Measurements from ENCODE around the gene EXOC4.

The EXOC4 gene

DNA sequence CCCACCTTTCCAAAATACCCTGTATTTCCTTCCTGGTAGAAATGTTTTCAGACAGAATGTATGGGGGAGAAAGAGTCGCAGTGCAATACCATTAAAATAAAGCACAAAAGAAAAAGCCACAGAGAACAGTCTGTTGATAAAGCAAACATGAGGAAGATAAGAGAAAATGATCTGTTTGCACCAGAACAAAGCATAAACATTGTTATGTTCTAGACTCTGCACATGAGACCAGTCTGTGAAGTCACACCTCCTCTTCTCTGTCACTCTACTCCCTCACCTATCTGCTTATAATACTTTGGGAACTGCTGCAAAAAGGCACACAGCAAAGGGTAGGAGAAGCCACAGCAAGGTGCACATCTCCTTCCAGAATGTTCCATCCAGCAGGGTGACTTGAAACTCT, 807.0 kb downstream of the EXOC4 start:
- no peaks in the 10 kb centered on the region for H3K9me3 ChIP-seq (ENCODE audit: control insufficient read depth, insufficient read depth, low read depth, low read length)
- no peaks in the 10 kb centered on the region for H3K36me3 ChIP-seq (ENCODE audit: control insufficient read depth in 2 of 2, insufficient read depth in 1 of 2, low read length in 2 of 2)
- no peaks in the 10 kb centered on the region for H3K4me1 ChIP-seq (ENCODE audit: control insufficient read depth, insufficient read depth, low read length)
- H3K4me3 ChIP-seq (ENCODE audit: low read depth, low read length), result no peak overlapping the region
- TF ChIP-seq ZNF596 (tag by site-specific recombination; IDR thresholded peaks at IDR 0.05), result no peak
- TF ChIP-seq, protein P1, sequence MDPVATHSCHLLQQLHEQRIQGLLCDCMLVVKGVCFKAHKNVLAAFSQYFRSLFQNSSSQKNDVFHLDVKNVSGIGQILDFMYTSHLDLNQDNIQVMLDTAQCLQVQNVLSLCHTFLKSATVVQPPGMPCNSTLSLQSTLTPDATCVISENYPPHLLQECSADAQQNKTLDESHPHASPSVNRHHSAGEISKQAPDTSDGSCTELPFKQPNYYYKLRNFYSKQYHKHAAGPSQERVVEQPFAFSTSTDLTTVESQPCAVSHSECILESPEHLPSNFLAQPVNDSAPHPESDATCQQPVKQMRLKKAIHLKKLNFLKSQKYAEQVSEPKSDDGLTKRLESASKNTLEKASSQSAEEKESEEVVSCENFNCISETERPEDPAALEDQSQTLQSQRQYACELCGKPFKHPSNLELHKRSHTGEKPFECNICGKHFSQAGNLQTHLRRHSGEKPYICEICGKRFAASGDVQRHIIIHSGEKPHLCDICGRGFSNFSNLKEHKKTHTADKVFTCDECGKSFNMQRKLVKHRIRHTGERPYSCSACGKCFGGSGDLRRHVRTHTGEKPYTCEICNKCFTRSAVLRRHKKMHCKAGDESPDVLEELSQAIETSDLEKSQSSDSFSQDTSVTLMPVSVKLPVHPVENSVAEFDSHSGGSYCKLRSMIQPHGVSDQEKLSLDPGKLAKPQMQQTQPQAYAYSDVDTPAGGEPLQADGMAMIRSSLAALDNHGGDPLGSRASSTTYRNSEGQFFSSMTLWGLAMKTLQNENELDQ (tag by site-specific recombination; IDR thresholded peaks at IDR 0.05; ENCODE audit: low read depth), result no peak
- CTCF ChIA-PET, result no interaction called here
- POLR2A ChIA-PET, result no interaction called here
- H3K27ac ChIP-seq (ENCODE audit: extremely low read depth, low read depth, low read length), result no peak overlapping the region

DNA sequence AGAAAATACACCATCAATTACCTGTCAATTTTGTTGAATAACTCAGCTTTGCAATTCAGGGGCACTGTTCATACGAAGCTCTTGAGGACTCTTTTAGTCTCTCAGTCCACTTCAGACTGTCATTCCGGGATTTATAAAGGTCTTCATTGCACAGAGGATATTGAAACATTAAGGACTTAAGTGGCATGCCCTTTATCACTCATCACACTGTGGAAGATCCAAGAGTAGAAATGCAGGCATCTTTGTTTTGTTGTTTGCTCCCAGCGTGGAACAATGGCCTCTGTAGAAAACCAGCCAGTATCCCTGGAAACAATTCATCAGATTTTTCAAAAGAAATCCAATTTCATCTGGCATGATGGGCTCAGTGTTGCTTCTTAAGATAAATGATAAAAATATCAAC, 808.0 kb downstream of the EXOC4 start:
- Histone ChIP-seq H3K27ac (ENCODE audit: extremely low read depth, low read depth, low read length) (no peak overlapping the region), H3K4me1 (ENCODE audit: control insufficient read depth, insufficient read depth, low read length) (no peaks in the 10 kb centered on the region), H3K9me3 (ENCODE audit: control insufficient read depth, insufficient read depth, low read depth, low read length) (no peaks in the 10 kb centered on the region), H3K4me3 (ENCODE audit: low read depth, low read length) (no peak overlapping the region), H3K36me3 (ENCODE audit: control insufficient read depth in 2 of 2, insufficient read depth in 1 of 2, low read length in 2 of 2) (no peaks in the 10 kb centered on the region)
- ChIA-PET CTCF (interaction anchor here (0.7 kb wide), 1 partner anchor 335 kb away, joined by 3 read pairs; no protein-coding TSS in a partner anchor), POLR2A (no interaction called here)
- TF ChIP-seq ZNF558 (tag by site-specific recombination; IDR thresholded peaks at IDR 0.05) (no peak), OSR2 (tag by site-specific recombination; IDR thresholded peaks at IDR 0.05) (no peak), ZNF37A (tag by site-specific recombination; IDR thresholded peaks at IDR 0.05) (no peak), ZNF585B (tag by site-specific recombination; IDR thresholded peaks at IDR 0.05) (no peak), KLF7 (tag by site-specific recombination; IDR thresholded peaks at IDR 0.05; ENCODE audit: borderline replicate concordance) (no peak)
- TF ChIP-seq, protein P2, sequence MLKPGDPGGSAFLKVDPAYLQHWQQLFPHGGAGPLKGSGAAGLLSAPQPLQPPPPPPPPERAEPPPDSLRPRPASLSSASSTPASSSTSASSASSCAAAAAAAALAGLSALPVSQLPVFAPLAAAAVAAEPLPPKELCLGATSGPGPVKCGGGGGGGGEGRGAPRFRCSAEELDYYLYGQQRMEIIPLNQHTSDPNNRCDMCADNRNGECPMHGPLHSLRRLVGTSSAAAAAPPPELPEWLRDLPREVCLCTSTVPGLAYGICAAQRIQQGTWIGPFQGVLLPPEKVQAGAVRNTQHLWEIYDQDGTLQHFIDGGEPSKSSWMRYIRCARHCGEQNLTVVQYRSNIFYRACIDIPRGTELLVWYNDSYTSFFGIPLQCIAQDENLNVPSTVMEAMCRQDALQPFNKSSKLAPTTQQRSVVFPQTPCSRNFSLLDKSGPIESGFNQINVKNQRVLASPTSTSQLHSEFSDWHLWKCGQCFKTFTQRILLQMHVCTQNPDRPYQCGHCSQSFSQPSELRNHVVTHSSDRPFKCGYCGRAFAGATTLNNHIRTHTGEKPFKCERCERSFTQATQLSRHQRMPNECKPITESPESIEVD (tag by site-specific recombination; IDR thresholded peaks at IDR 0.05), result no peak

DNA sequence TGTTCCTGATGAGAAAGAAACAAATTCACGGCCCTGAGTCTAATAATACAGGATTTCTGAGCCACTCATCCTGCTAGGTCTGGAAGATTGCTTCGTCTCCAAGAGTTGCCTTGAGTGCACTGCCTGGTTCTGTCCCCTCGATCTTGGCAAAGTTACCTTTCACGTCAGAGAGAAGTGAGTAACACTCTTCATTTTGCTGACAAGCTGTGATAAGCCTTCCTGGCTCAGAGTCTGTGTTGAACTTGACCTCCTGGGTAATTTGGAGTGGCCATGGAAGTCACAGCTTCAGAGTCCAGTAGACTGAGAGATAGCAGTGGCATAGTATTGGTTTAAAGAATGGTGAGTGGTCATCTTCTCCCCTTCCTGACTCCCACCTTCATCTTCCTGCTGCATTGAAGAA, 809.6 kb downstream of the EXOC4 start:
- Histone ChIP-seq H3K4me3 (ENCODE audit: low read depth, low read length) (no peak overlapping the region), H3K9me3 (ENCODE audit: control insufficient read depth, insufficient read depth, low read depth, low read length) (no peaks in the 10 kb centered on the region), H3K4me1 (ENCODE audit: control insufficient read depth, insufficient read depth, low read length) (no peaks in the 10 kb centered on the region), H3K36me3 (ENCODE audit: control insufficient read depth in 2 of 2, insufficient read depth in 1 of 2, low read length in 2 of 2) (no peaks in the 10 kb centered on the region), H3K27ac (ENCODE audit: extremely low read depth, low read depth, low read length) (no peak overlapping the region)
- CTCF ChIA-PET, result no interaction called here
- POLR2A ChIA-PET, result no interaction called here
- TF ChIP-seq ZEB2 (tag by site-specific recombination; IDR thresholded peaks at IDR 0.05), result no peak
- TF ChIP-seq, protein P3, sequence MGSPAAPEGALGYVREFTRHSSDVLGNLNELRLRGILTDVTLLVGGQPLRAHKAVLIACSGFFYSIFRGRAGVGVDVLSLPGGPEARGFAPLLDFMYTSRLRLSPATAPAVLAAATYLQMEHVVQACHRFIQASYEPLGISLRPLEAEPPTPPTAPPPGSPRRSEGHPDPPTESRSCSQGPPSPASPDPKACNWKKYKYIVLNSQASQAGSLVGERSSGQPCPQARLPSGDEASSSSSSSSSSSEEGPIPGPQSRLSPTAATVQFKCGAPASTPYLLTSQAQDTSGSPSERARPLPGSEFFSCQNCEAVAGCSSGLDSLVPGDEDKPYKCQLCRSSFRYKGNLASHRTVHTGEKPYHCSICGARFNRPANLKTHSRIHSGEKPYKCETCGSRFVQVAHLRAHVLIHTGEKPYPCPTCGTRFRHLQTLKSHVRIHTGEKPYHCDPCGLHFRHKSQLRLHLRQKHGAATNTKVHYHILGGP (tag by site-specific recombination; IDR thresholded peaks at IDR 0.05), result no peak
- TF ChIP-seq, protein P4, sequence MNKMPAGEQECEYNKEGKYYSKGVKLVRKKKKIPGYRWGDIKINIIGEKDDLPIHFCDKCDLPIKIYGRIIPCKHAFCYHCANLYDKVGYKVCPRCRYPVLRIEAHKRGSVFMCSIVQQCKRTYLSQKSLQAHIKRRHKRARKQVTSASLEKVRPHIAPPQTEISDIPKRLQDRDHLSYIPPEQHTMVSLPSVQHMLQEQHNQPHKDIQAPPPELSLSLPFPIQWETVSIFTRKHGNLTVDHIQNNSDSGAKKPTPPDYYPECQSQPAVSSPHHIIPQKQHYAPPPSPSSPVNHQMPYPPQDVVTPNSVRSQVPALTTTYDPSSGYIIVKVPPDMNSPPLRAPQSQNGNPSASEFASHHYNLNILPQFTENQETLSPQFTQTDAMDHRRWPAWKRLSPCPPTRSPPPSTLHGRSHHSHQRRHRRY (tag by site-specific recombination; IDR thresholded peaks at IDR 0.05), result no peak
- no peak for TF ChIP-seq ZBTB7A (tag by site-specific recombination; IDR thresholded peaks at IDR 0.05; ENCODE audit: low read depth)
- no peak for TF ChIP-seq ZNF660 (tag by site-specific recombination; IDR thresholded peaks at IDR 0.05)
